ENCODE results near the gene UNC45B. TPM values are rescaled to one million over a fixed set of nuclear protein-coding genes. Genes with fewer than 3 reads are reported as not detected.
A peak's percentile ranks its signal among the peaks of the same experiment; 100 is the strongest.

Gene UNC45B
- total RNA-seq, 2 donors from 2014 or later, result 0.14 TPM; not detected in 1

- ATAC-seq (peak in 1 of 2 donors; percentile 25), DNase-seq (ENCODE audit: low spot score) (peak; percentile 54)
- Mint-ChIP-seq H3K4me1 (ENCODE audit: low read depth in 2 of 2) (no peaks in the 10 kb centered on the region), H3K27me3 (no peaks in the 10 kb centered on the region), H3K9me3 (no peaks in the 10 kb centered on the region), H3K4me3 (no peak overlapping the region), H3K27ac (no peak overlapping the region), H3K36me3 (peaks cover 9% of the 10 kb centered on the region)
Measured at GRCh38 chr17:35129154-35129972, 18.3 kb upstream of the UNC45B start.

- Mint-ChIP-seq H3K4me1 (ENCODE audit: low read depth in 2 of 2) (no peaks in the 10 kb centered on the region), H3K4me3 (no peak overlapping the region), H3K27ac (no peak overlapping the region), H3K9me3 (no peaks in the 10 kb centered on the region), H3K36me3 (peaks cover 10% of the 10 kb centered on the region), H3K27me3 (no peaks in the 10 kb centered on the region)
- DNase-seq (ENCODE audit: low spot score), result peak; percentile 32
- ATAC-seq, result no peak
Measured at GRCh38 chr17:35129973-35130351, 17.7 kb upstream of the UNC45B start.

GRCh38 chr17:35130392-35130791, 17.2 kb upstream of the UNC45B start:
- H3K36me3 Mint-ChIP-seq, result peaks cover 11% of the 10 kb centered on the region
- H3K27me3 Mint-ChIP-seq, result no peaks in the 10 kb centered on the region
- H3K27ac Mint-ChIP-seq, result no peak overlapping the region
- H3K9me3 Mint-ChIP-seq, result no peaks in the 10 kb centered on the region
- no peak for ATAC-seq
- peak; percentile 26 for DNase-seq (ENCODE audit: low spot score)
- H3K4me1 Mint-ChIP-seq (ENCODE audit: low read depth in 2 of 2), result no peaks in the 10 kb centered on the region
- H3K4me3 Mint-ChIP-seq, result no peak overlapping the region

- Mint-ChIP-seq H3K4me1 (ENCODE audit: low read depth in 2 of 2) (no peaks in the 10 kb centered on the region), H3K9me3 (no peaks in the 10 kb centered on the region), H3K36me3 (peaks cover 17% of the 10 kb centered on the region), H3K4me3 (no peak overlapping the region), H3K27ac (no peak overlapping the region), H3K27me3 (no peaks in the 10 kb centered on the region)
- DNase-seq (ENCODE audit: low spot score) (no peak), ATAC-seq (peak in 1 of 2 donors; percentile 7)
Measured at GRCh38 chr17:35132099-35132498, 15.5 kb upstream of the UNC45B start.

- peak; percentile 45 for DNase-seq (ENCODE audit: low spot score)
- ATAC-seq, result no peak
- Mint-ChIP-seq H3K4me3 (no peak overlapping the region), H3K9me3 (no peaks in the 10 kb centered on the region), H3K27me3 (no peaks in the 10 kb centered on the region), H3K27ac (no peak overlapping the region), H3K4me1 (ENCODE audit: low read depth in 2 of 2) (no peaks in the 10 kb centered on the region), H3K36me3 (peaks cover 17% of the 10 kb centered on the region)
Measured at GRCh38 chr17:35132816-35133550, 14.6 kb upstream of the UNC45B start.

GRCh38 chr17:35135322-35135721, 12.3 kb upstream of the UNC45B start:
- peaks cover 17% of the 10 kb centered on the region for H3K36me3 Mint-ChIP-seq

GRCh38 chr17:35138218-35138617, 9.4 kb upstream of the UNC45B start:
- Mint-ChIP-seq H3K4me1 (ENCODE audit: low read depth in 2 of 2) (peaks cover 9% of the 10 kb centered on the region in 2 donors), H3K36me3 (peaks cover 17% of the 10 kb centered on the region), H3K4me3 (no peak overlapping the region), H3K27ac (no peak overlapping the region), H3K9me3 (no peaks in the 10 kb centered on the region), H3K27me3 (no peaks in the 10 kb centered on the region)
- ATAC-seq (no peak), DNase-seq (ENCODE audit: low spot score) (no peak)

More at GRCh38 chr17:35135322-35135721, 12.3 kb upstream of the UNC45B start:
- Mint-ChIP-seq H3K27me3 (no peaks in the 10 kb centered on the region), H3K27ac (no peak overlapping the region), H3K4me1 (ENCODE audit: low read depth in 2 of 2) (peaks cover 0 to 5% of the 10 kb centered on the region in 2 donors), H3K9me3 (no peaks in the 10 kb centered on the region), H3K4me3 (no peak overlapping the region)
- DNase-seq (ENCODE audit: low spot score) (no peak), ATAC-seq (no peak)

- peak; percentile 91 for DNase-seq (ENCODE audit: low spot score)
- ATAC-seq, result peak; percentile 95 to 96
- H3K9me3 Mint-ChIP-seq, result no peaks in the 10 kb centered on the region
Measured at GRCh38 chr17:35141681-35142466, 5.7 kb upstream of the UNC45B start, which contains the start of gene NLE1. Gene NLE1, minus strand, starts transcription at chr17:35142303. Its CDS starts 28 bp downstream, at chr17:35142275.

GRCh38 chr17:35142467-35142796, 5.2 kb upstream of the UNC45B start:
- Mint-ChIP-seq H3K9me3 (no peaks in the 10 kb centered on the region), H3K36me3 (no peaks in the 10 kb centered on the region), H3K4me1 (ENCODE audit: low read depth in 2 of 2) (peaks cover 9 to 13% of the 10 kb centered on the region in 2 donors), H3K27me3 (no peaks in the 10 kb centered on the region), H3K27ac (peak overlapping the region; percentile 35 to 46), H3K4me3 (peak overlapping the region; percentile 74)
- ATAC-seq (no peak), DNase-seq (ENCODE audit: low spot score) (no peak)

More at GRCh38 chr17:35141681-35142466, 5.7 kb upstream of the UNC45B start, which contains the start of gene NLE1:
- H3K4me1 Mint-ChIP-seq (ENCODE audit: low read depth in 2 of 2), result peaks cover 9 to 13% of the 10 kb centered on the region in 2 donors
- H3K27me3 Mint-ChIP-seq, result no peaks in the 10 kb centered on the region
- peak within 1 kb of the TSS; percentile 45 to 46 for H3K27ac Mint-ChIP-seq
- H3K4me3 Mint-ChIP-seq, result peak within 1 kb of the TSS; percentile 74
- no peaks in the 10 kb centered on the region for H3K36me3 Mint-ChIP-seq

- peaks cover 8 to 9% of the 10 kb centered on the region in 2 donors for H3K4me1 Mint-ChIP-seq (ENCODE audit: low read depth in 2 of 2)
- no peak overlapping the region for H3K4me3 Mint-ChIP-seq
- no peaks in the 10 kb centered on the region for H3K9me3 Mint-ChIP-seq
- no peaks in the 10 kb centered on the region for H3K36me3 Mint-ChIP-seq
- no peaks in the 10 kb centered on the region for H3K27me3 Mint-ChIP-seq
- no peak overlapping the region for H3K27ac Mint-ChIP-seq
- DNase-seq (ENCODE audit: low spot score) (no peak), ATAC-seq (no peak)
Measured at GRCh38 chr17:35144840-35145239, 2.8 kb upstream of the UNC45B start.

GRCh38 chr17:35146214-35146833, 1.3 kb upstream of the UNC45B start:
- no peak for ATAC-seq
- Mint-ChIP-seq H3K36me3 (no peaks in the 10 kb centered on the region), H3K9me3 (no peaks in the 10 kb centered on the region), H3K27ac (no peak overlapping the region), H3K4me3 (no peak overlapping the region), H3K4me1 (ENCODE audit: low read depth in 2 of 2) (peaks cover 5 to 8% of the 10 kb centered on the region in 2 donors), H3K27me3 (no peaks in the 10 kb centered on the region)
- no peak for DNase-seq (ENCODE audit: low spot score)

- H3K9me3 Mint-ChIP-seq, result no peaks in the 10 kb centered on the region
- no peaks in the 10 kb centered on the region for H3K36me3 Mint-ChIP-seq
- peaks cover 0 to 4% of the 10 kb centered on the region in 2 donors for H3K4me1 Mint-ChIP-seq (ENCODE audit: low read depth in 2 of 2)
- no peak overlapping the region for H3K27ac Mint-ChIP-seq
- no peaks in the 10 kb centered on the region for H3K27me3 Mint-ChIP-seq
- no peak overlapping the region for H3K4me3 Mint-ChIP-seq
- no peak for DNase-seq (ENCODE audit: low spot score)
- ATAC-seq, result no peak
Measured at GRCh38 chr17:35148144-35148543, 527 bp downstream of the UNC45B start.

- Mint-ChIP-seq H3K36me3 (no peaks in the 10 kb centered on the region), H3K27me3 (no peaks in the 10 kb centered on the region), H3K27ac (no peak overlapping the region), H3K4me3 (no peak overlapping the region), H3K9me3 (no peaks in the 10 kb centered on the region), H3K4me1 (ENCODE audit: low read depth in 2 of 2) (no peaks in the 10 kb centered on the region)
- ATAC-seq (no peak), DNase-seq (ENCODE audit: low spot score) (no peak)
Measured at GRCh38 chr17:35149941-35150340, 2.3 kb downstream of the UNC45B start.
